Spleen (tissue), 7 donors: Measurements from ENCODE around the gene ABCB9.

Experiments used
- POLR2A ChIP-seq, 3 donors: fragments of 450-650 bp; IDR thresholded peaks; one replicate each; pipeline ENCODE4 v1.5.1; 2017; ENCODE audit warnings: antibody characterized with exemption in 3 of 3, mild to moderate bottlenecking in 1 of 3
- POLR2AphosphoS5 ChIP-seq, 3 donors: sonication (generic); formaldehyde crosslinking; IDR thresholded peaks; one replicate each; pipeline ENCODE4 v1.5.1; 2017; ENCODE audit warnings: antibody characterized with exemption in 3 of 3
- TF ChIP-seq, protein P1 (sequence below), 11 experiments: fragments of 200-600 bp in 7 of 11; fragments of 450-650 bp in 4 of 11; sonication (generic) in 4 of 11; IDR thresholded peaks in 8 of 11; conservative IDR thresholded peaks in 3 of 11; 1 replicate in 7 of 11; 2 replicates in 4 of 11; pipeline versions ENCODE4 v1.4.0 to v1.8.0; 2016 to 2021; ENCODE audit warnings: antibody characterized with exemption in 11 of 11, inconsistent platforms in 4 of 11, mild to moderate bottlenecking in 1 of 11
- donor health status: DM: no; HTN: no; CAD: no; lungs with moderate emphysema.
- donor health status: DM: no; HTN: no; CAD: no.
- donor health status: DM: no; HTN: no; CAD: no.

DNA sequence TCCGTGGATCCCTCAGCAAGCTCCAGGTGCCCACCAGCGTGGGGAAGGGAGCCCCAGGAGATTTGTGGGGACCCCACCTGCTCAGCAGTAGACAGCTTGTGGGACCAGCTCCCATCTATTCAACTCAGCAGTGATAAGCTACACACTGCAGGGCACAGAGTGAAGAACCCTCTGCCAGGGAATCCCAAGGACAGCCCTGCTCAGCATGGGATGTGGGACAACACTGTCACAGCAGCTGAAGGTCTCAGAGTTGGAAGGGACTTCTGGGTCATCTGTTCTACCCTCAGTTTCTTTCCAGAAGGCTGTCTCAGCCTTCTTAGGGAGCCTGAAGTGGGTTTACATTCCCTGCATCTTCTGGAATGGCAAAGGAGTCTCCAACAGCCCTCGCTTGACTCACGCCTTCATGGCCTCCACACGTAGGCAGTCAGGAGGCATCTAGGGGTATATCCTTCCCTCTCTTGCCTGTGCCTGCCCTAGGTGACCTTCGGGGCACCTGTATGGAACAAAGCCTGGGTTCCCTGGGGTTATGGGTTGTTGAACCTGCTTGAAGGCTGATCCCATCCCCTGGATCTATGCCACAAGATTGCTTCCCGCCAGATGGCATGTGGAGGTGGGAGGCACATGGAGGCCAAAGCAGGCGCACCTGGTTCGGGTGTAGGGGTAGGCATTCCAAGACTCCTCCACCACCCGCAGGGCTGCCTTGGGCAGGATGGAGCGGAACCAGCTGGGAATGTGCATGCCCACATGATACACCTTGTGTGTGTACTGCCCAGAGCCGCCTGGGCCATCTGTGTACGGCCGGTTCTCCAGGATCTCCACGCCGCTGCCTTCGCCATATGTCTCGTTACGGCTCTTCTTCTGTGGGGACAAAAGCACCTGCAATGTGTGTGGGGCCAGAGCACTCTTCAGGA is 47.2 kb upstream of the ABCB9 start:
- TF ChIP-seq, protein P1, sequence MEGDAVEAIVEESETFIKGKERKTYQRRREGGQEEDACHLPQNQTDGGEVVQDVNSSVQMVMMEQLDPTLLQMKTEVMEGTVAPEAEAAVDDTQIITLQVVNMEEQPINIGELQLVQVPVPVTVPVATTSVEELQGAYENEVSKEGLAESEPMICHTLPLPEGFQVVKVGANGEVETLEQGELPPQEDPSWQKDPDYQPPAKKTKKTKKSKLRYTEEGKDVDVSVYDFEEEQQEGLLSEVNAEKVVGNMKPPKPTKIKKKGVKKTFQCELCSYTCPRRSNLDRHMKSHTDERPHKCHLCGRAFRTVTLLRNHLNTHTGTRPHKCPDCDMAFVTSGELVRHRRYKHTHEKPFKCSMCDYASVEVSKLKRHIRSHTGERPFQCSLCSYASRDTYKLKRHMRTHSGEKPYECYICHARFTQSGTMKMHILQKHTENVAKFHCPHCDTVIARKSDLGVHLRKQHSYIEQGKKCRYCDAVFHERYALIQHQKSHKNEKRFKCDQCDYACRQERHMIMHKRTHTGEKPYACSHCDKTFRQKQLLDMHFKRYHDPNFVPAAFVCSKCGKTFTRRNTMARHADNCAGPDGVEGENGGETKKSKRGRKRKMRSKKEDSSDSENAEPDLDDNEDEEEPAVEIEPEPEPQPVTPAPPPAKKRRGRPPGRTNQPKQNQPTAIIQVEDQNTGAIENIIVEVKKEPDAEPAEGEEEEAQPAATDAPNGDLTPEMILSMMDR (IDR thresholded peaks at IDR 0.05 in 8 of 11, conservative IDR thresholded peaks at IDR 0.05 in 3 of 11): no peak
- TF ChIP-seq POLR2A (IDR thresholded peaks at IDR 0.05) (no peak), POLR2AphosphoS5 (IDR thresholded peaks at IDR 0.05) (no peak)
